HG03139 (cell line): ENCODE data around the gene SOBP.

Experiments
- ATAC-seq: cut with Tn5 transposase; IDR thresholded peaks from one replicate; pipeline ENCODE4 v1.9.1; 2021; ENCODE audit not compliant: unreplicated experiment

Gene SOBP

GRCh38 chr6:107656401-107656800 lies 166.5 kb downstream of the SOBP start:
- no peak for ATAC-seq

GRCh38 chr6:107656883-107657282 lies 167.0 kb downstream of the SOBP start:
- ATAC-seq: no peak

DNA sequence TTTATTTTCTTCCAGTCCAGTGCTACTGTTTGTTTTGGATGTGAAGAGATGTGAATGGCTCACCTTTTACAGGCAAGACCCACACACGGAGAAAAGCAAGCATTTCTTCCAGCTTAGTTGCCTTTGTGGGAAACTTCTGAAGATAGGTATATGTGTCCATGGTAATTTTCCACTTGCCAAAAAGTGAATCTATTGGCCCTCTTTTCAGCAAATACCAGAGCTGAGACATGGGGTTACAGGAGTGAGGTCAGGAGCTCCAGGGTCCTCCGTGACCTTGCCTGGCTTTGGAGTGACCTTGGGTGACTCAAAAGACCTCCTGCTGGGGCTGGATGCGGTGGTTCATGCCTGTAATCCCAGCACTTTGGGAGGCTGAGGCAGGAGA lies 167.4 kb downstream of the SOBP start:
- ATAC-seq: no peak

GRCh38 chr6:107657755-107658461 lies 168.0 kb downstream of the SOBP start:
- ATAC-seq: peak; percentile 90

DNA sequence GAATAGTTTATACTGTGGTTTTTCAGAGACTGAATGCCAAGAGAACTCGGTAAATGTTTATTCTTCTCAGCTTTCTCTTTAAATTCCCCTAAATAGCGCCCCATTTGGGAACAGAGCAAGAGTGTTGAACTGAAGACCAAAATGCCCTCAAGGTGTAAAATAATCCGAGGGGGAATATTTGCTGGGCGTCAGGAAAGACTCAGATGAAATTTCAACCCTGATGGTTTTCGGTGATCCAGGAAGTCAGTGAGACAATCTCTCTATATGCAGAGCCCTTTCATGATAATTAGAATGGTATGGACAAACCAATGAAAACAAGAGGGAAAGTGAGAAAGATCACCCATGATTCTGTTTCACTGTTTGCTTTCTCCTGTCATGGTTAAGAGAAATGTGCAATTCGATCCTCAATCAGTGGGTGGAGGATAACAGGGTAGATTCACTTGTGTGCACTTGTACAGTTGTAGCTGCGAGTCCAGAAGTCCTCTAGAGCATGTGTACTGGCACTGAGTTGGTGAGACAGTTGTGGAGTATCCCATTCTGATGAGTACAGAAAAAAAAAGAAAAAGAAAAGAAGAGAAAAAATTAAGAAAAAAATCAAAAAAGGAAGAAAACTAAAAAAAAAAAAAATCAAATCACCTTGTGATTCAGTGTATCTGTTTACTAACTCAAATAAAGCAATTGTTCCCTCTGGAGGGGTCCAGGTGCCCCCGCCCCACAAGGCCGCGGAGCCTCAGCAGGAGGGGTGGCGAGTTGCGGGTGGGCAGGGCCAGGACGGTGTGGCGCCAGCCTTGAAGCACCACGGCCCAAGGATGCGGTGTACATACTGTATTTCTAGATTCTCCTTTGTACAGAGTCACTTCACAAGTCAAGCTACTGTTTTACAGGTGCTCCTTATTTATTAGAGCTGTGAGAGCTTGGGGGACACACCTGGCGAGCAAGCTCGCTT lies 169.3 kb downstream of the SOBP start:
- ATAC-seq: no peak

- ATAC-seq: no peak
Measured at GRCh38 chr6:107660839-107661238, 170.9 kb downstream of the SOBP start.

- ATAC-seq: no peak
Measured at GRCh38 chr6:107661291-107661690, 171.4 kb downstream of the SOBP start.

DNA sequence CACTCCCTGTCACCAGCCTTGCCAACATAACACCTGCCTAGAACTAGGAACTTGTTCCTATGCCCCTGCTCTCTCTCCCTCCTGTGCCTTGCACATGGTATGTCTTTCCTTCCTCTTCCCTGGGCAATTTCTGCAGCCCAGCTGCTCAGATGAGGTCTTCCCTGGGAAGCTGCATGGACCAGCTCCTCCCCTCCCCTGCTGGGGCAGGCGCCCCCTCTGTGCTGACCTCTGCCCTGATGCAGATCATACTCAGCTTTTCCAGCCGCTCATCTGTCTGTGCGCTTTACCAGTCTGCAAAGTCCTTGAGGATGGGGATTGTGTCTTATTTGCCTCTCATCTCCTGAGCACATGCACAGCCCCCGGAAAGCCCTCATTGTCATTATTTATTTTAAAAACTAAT lies 172.4 kb downstream of the SOBP start:
- ATAC-seq: no peak

DNA sequence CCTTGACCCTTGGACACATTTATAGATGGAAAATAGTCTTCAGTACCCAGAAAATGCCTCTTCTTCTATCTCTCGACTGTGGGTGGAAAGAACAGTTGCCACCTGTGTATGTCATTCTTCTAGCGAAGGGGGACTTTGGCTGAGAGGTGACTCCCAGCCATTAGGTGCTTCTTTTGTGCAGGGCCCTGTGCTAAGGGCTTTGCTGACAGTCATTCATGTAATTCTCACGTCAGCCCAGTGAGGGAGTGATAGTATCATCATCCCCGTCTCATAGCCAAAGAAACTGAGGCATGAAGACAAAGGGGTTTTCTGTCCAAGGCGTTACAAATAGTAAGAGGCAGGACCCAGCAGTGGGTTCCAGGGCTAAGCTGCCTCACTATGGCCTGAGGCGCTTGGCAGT lies 173.4 kb downstream of the SOBP start:
- ATAC-seq: no peak

- ATAC-seq: no peak
Measured at GRCh38 chr6:107665382-107665781, 175.5 kb downstream of the SOBP start.

DNA sequence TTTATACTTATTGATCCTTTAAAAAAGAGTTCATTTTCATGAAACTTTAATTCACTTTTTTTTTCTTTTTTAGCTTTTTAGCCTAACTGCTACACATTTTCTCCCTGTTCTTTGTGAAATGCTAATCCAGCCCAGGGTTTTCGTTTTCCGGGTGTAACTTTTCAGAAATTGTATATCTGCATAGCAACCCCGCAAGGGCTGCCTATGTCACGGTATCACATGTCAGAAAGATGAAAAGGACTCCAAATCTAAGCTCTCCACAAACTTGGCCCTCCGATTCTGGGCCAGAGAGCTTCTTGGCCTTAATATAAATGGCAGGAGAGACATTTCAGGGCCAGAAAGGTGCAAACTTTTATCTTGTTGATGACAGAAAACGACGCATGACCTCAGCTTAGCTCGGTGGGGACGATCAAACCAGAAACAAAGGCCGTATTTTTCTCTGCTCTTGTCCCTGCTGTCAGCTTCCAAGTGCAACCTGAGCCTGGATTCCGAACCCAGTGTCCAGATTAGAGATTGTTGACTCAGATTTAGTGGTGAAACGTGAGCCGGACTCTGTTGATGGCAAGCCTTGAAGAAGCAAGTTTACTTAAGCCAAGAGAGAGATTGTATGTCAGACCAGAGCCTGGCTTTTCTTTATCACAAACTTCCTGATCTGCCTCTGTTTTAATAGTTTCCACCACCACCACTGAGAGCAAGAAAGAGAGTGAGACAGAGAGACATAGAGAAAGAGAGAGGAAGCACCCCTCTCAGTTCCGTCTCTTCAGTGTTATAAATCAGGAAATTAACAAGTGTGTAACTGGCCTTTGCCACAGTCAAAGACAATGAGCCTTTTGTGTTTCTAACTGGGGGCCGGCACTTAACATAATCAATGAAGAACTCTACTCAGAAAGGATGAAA lies 176.4 kb downstream of the SOBP start:
- no peak for ATAC-seq

GRCh38 chr6:107666981-107667601 lies 177.2 kb downstream of the SOBP start:
- ATAC-seq: no peak

DNA sequence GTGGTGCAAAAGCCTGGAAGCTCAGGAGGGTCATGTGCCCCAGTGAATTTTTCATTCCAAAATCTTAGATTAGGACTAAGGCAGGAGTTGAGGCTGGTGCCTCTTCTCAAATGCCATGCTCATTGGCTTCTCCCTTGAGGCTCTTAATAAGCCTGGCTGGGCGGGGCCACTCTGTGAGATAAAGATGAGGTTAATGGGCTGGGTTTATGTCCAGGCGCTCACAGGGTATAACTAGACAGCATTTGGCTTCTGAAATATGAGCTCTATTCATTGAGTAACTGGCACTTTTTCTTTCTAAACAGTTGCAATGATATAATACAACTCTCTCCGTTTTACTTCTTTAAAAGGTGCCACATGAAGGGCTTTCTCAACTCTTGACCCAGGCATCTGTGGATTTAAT lies 177.9 kb downstream of the SOBP start:
- ATAC-seq: no peak

GRCh38 chr6:107668743-107669474 lies 179.0 kb downstream of the SOBP start:
- peak; percentile 92 for ATAC-seq

- ATAC-seq: no peak
Measured at GRCh38 chr6:107670792-107671199, 180.9 kb downstream of the SOBP start.

- no peak for ATAC-seq
Measured at GRCh38 chr6:107673076-107673494, 183.2 kb downstream of the SOBP start.

- ATAC-seq: peak; percentile 57
Measured at GRCh38 chr6:107674995-107675738, 185.2 kb downstream of the SOBP start.

GRCh38 chr6:107676042-107676441 lies 186.1 kb downstream of the SOBP start:
- ATAC-seq: no peak

DNA sequence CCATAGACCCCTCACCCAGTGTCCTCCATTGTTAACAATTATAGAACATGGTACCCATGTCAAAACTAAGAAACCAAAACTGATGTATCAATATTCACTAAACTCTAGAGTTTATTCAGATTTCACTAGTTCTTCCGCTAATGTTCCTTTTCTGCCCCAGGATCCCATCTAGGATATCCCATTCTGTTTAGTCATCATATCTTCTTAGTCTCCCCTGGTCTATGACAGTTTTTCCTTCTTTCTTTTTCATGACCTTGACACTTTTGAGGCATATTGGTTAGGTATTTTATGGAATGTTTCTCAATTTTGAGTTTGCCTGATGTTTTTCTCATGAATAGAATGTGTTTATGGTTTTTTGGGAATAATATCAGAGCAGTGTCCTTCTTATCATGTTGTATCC lies 187.5 kb downstream of the SOBP start:
- ATAC-seq: no peak
